OCI-M1 (cell line): ENCODE data around the gene ATAD3C.
A peak's percentile ranks its signal among the peaks of the same experiment; 100 is the strongest.
"Not testable (repeated sequence)": the region's sequence is repeated elsewhere in the genome, so short reads cannot be mapped to it uniquely, and the experiment has no call there.

Experiments
- DNase-seq: peaks from one replicate; lab custom pipeline; 2025; lab: John Stamatoyannopoulos, UW

Gene ATAD3C

GRCh38 chr1:1449099-1449739 is at the start of gene ATAD3C:
ATAD3C (plus strand) TSS chr1:1449689; CDS start chr1:1450684, 995 bp downstream.
- no peak for DNase-seq

GRCh38 chr1:1399872-1400575 is 49.5 kb upstream of the ATAD3C start:
- peak; percentile 59 for DNase-seq

GRCh38 chr1:1400576-1401456 is 48.7 kb upstream of the ATAD3C start:
- no peak for DNase-seq

GRCh38 chr1:1401457-1402010 is 48.0 kb upstream of the ATAD3C start:
- no peak for DNase-seq

- peak; percentile 67 for DNase-seq
Observed at GRCh38 chr1:1402072-1402900, 47.2 kb upstream of the ATAD3C start.

GRCh38 chr1:1402901-1403392 is 46.5 kb upstream of the ATAD3C start:
- not testable (repeated sequence) for DNase-seq

GRCh38 chr1:1403653-1404052 is 45.8 kb upstream of the ATAD3C start:
- no peak for DNase-seq

- DNase-seq = no peak
Observed at GRCh38 chr1:1406101-1406820, 43.2 kb upstream of the ATAD3C start.

GRCh38 chr1:1406821-1407635 is 42.5 kb upstream of the ATAD3C start, which contains the start of gene MRPL20:
MRPL20 (minus strand) TSS chr1:1407293; CDS start chr1:1407217, 76 bp downstream.
- DNase-seq = peak; percentile 94

- peak; percentile 27 for DNase-seq
Observed at GRCh38 chr1:1407636-1408318, 41.7 kb upstream of the ATAD3C start.

GRCh38 chr1:1410238-1410637 is 39.3 kb upstream of the ATAD3C start:
- DNase-seq = not testable (repeated sequence)

GRCh38 chr1:1411626-1412025 is 37.9 kb upstream of the ATAD3C start:
- no peak for DNase-seq

GRCh38 chr1:1412311-1412902 is 37.1 kb upstream of the ATAD3C start:
- DNase-seq = not testable (repeated sequence)

GRCh38 chr1:1415751-1416150 is 33.7 kb upstream of the ATAD3C start:
- DNase-seq = no peak

- peak; percentile 43 for DNase-seq
Observed at GRCh38 chr1:1417396-1417795, 32.1 kb upstream of the ATAD3C start.

GRCh38 chr1:1417825-1418463 is 31.5 kb upstream of the ATAD3C start:
- DNase-seq = not testable (repeated sequence)

- no peak for DNase-seq
Observed at GRCh38 chr1:1418464-1419362, 30.8 kb upstream of the ATAD3C start.
